HG03039 (cell line): ENCODE measurements around the gene OR13H1.
"Not testable (repeated sequence)": the region's sequence is repeated elsewhere in the genome, so short reads cannot be mapped to it uniquely, and the experiment has no call there.

Experiments
- ATAC-seq: cut with Tn5 transposase; IDR thresholded peaks from one replicate; pipeline ENCODE4 v1.9.1; 2021; ENCODE audit warnings: mild to moderate bottlenecking, moderate library complexity; ENCODE audit not compliant: unreplicated experiment

Gene OR13H1, protein sequence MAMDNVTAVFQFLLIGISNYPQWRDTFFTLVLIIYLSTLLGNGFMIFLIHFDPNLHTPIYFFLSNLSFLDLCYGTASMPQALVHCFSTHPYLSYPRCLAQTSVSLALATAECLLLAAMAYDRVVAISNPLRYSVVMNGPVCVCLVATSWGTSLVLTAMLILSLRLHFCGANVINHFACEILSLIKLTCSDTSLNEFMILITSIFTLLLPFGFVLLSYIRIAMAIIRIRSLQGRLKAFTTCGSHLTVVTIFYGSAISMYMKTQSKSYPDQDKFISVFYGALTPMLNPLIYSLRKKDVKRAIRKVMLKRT

DNA sequence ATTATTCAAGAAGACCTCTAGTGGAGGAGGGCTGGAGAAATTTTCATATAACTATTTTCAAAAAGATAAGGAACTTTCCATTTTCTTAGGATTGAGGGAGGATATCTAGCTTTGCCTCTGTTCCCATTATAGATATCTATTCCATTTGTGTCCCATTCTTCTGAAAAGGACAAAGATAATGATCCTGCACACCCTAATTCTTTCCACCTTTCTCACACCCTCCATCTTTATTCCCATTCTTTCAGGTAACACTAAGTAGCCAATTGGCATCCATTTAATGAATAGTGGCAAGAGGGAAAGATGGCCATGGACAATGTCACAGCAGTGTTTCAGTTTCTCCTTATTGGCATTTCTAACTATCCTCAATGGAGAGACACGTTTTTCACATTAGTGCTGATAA lies at the start of gene OR13H1:
Gene OR13H1 (plus strand): TSS at position 301 of the 400 bp plus-strand sequence. CDS start 0 bp downstream, at position 301.
- no peak for ATAC-seq

- ATAC-seq = not testable (repeated sequence)
Observed at GRCh38 chrX:131501556-131501955, 42.3 kb upstream of the OR13H1 start.

- no peak for ATAC-seq
Observed at GRCh38 chrX:131513159-131513914, 30.5 kb upstream of the OR13H1 start.

- no peak for ATAC-seq
Observed at GRCh38 chrX:131521824-131522223, 22.1 kb upstream of the OR13H1 start.

DNA sequence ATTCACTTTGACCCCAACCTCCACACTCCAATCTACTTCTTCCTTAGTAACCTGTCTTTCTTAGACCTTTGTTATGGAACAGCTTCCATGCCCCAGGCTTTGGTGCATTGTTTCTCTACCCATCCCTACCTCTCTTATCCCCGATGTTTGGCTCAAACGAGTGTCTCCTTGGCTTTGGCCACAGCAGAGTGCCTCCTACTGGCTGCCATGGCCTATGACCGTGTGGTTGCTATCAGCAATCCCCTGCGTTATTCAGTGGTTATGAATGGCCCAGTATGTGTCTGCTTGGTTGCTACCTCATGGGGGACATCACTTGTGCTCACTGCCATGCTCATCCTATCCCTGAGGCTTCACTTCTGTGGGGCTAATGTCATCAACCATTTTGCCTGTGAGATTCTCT lies 344 bp downstream of the OR13H1 start:
- ATAC-seq = no peak

- no peak for ATAC-seq
Observed at GRCh38 chrX:131549011-131549410, 5.1 kb downstream of the OR13H1 start.

GRCh38 chrX:131552453-131552852 lies 8.6 kb downstream of the OR13H1 start:
- not testable (repeated sequence) for ATAC-seq

GRCh38 chrX:131558562-131558961 lies 14.7 kb downstream of the OR13H1 start:
- ATAC-seq = no peak

DNA sequence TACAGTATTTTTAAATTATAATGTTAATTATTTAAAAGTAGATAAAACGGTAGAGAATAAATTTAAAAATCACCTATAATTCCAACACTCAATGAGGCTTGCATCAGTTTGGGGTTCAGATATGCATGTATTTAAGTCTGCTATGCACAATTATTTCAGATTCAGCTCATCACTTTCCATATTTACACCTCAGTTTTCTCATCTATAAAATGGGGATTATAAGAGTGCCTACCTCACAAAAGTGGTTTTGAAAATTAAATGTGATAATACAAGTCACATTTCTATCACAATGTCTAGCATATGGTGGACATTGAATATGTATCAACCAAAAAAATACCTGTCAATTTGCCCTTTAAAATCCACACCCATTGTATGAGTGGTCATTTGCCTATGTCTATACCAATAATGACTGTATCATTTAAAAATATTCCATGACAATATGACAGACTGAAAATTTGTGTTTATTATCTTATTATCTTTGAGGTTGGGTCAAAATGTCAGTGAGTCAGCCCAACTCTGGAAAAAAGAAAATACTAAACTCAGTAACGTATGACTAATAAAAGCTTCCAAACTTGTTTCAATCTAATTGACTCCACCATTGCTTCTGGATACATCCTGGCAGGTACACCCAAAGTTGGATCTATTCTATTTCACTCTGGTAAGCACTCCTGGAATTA lies 20.8 kb downstream of the OR13H1 start:
- ATAC-seq = no peak

GRCh38 chrX:131565909-131566308 lies 22.0 kb downstream of the OR13H1 start:
- no peak for ATAC-seq

DNA sequence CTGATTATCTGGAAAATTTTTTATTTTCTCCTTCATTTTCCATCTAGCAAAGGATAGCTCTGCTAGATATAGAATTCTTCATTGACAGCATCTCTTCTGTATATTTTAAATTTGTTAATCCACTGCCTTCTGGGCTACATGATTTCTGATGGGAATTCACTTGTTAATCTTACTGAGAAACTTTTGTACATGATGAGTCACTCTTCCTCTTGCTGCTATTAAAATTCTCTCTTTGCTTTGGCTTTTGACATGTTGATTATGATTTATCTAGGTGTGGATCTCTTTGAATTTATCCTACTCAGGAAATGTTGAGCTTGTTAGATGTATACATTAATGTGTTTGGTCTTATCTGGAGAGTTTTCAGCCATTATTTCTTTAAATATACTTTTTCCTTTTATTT lies 27.5 kb downstream of the OR13H1 start:
- ATAC-seq = no peak

DNA sequence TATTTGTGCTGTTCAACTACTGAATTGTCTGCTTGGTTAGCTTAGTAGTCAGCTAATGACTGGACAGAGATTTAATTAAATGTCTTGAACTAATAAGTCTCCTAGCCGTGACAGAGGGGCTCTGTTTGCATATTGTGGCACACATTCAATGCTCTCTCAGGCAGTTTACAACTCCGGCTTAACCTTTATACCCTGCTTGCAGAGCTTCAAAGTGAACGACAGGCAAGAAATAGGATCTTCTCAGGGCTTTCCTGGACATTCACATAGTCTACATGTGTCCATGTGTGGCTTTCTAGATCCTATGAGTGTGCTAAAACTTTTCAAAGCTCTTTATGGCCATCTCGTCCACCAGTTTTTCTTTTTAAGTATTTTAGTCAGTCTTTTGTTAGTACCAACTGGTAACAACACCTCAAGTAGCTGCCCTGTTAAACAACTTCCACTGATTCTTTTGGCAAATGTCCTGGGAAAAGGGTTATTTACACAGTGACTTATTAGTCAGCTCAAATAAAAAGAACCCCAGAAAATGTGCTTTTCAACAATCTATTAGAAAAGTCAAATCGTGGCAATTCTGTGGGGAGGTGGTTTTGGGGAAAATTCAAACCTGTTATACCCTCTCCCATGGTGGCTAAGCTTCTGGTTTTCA lies 28.6 kb downstream of the OR13H1 start:
- no peak for ATAC-seq

DNA sequence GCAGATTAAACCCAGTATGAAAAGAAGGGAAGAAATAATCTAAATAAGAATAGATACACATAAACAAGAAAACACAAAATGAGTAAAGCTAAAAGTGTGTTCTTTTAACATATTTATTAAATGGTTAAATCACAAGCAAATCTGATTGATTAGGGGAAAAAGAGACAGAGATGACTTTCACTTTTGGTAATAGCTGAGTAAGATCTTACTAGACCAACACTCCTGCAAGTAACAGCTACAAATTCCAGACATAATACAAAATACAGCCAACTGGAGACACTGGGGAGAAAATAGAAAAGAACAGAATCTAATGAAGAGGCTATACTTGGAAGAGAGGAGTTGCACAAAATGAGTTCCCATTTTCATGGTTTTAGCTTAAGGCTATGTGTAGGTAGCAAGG lies 33.5 kb downstream of the OR13H1 start:
- no peak for ATAC-seq

DNA sequence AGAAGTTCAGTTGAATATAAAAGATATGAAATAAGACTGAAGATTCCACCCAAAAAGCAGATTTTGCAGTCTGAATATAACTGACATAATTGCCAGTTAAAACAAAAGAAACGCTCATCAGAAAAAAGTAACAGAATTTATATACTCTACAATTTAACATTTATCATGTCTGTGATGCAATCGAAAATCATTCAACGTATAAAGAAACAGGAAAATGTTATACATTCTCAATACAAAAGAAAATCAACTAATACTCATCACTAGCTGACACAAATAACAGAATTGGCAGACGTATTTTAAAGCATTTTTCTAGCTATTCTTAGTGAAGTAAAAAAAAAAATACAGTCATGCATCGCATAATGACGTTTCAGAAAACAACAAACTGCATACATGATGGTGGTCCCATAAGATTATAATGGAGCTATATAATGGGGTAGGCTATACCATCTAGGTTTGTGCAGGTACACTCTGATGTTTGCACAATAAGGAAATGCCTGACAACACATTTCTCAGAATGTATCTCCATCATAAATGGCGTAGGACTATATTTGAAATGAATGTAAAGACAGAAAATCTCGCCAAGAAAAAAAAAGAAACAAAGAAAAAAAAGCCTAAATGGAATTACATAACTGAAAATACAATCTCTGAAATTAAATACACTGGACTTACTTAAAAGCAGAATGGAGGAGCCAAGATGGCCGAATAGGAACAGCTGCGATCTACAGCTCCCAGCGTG lies 34.3 kb downstream of the OR13H1 start:
- ATAC-seq = no peak

- not testable (repeated sequence) for ATAC-seq
Observed at GRCh38 chrX:131578735-131579367, 35.0 kb downstream of the OR13H1 start.

DNA sequence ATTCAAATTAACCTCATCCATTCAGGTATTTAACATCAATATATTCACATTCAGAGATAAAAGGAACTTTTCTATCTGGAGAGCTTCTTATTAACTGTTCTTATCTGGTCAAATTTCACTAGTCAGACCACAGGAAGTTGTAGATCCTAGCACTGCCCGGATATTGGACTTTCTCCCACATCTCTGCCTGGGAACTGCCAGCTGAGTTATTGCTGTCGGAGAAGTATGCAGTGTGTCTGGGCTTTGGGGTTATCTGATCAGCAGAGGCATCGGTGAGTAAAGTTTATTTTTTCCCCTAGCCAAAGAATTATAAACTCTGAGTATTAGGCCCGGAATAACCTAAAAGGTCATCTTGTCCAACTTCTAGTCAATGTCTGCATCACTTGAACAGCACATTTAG lies 45.1 kb downstream of the OR13H1 start:
- no peak for ATAC-seq
